GM21381 (cell line): Measurements from ENCODE around the gene AHR.
"Not testable (repeated sequence)": the region's sequence is repeated elsewhere in the genome, so short reads cannot be mapped to it uniquely, and the experiment has no call there.

ENCODE experiments used
- ATAC-seq: cut with Tn5 transposase; IDR thresholded peaks from one replicate; pipeline ENCODE4 v1.9.1; 2021; ENCODE audit warnings: mild to moderate bottlenecking, moderate library complexity; ENCODE audit not compliant: unreplicated experiment

The AHR gene

DNA sequence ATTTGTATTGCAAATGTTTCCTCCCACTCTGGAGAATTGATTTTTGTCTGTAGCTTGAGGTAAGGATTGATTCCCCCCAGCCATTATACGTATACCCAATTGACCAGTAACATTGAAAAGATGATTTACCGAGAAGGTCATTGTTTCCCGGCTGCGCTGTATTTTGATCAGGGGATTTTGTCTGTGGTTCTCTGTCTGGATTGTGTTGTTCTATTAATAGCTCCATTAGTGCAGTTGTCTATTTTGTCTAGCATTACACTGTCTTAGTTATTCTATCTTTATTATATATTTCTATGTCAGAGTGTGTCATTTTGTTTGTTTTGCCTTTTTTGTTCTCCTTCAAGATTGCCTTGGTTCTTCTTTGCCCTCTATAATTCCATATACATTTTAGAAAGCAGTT lies 37.7 kb downstream of the AHR start:
- no peak for ATAC-seq

DNA sequence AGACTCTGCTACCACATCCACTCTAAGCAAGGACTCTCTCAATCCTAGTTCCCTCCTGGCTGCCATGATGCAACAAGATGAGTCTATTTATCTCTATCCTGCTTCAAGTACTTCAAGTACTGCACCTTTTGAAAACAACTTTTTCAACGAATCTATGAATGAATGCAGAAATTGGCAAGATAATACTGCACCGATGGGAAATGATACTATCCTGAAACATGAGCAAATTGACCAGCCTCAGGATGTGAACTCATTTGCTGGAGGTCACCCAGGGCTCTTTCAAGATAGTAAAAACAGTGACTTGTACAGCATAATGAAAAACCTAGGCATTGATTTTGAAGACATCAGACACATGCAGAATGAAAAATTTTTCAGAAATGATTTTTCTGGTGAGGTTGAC lies 40.7 kb downstream of the AHR start:
- no peak for ATAC-seq

DNA sequence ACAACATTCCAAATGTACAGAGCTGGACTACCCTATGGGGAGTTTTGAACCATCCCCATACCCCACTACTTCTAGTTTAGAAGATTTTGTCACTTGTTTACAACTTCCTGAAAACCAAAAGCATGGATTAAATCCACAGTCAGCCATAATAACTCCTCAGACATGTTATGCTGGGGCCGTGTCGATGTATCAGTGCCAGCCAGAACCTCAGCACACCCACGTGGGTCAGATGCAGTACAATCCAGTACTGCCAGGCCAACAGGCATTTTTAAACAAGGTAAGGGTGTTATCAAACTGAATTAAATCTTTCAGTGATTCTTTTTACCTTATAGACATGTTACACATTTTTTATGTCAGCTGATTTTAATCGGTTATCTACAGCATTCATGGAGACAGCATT lies 41.5 kb downstream of the AHR start:
- ATAC-seq = no peak

DNA sequence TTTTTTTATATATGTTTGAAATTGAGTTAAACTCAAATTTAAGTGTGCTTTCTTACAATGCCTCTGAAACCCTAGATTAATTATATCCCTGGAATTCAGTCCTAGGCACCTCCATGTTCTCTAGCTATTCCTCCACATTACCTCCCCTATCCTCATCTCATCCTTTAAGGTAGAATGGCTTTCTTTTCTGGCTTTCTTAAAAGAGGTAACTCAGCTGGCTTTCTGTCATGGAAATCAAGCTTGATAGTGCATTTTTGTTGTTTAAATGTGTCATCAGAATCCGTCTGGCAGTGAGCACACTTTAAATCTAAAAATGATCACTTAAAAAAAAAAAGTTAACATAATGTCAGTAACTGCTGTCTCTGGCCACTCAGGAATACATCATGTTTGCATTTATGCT lies 42.2 kb downstream of the AHR start:
- no peak for ATAC-seq

DNA sequence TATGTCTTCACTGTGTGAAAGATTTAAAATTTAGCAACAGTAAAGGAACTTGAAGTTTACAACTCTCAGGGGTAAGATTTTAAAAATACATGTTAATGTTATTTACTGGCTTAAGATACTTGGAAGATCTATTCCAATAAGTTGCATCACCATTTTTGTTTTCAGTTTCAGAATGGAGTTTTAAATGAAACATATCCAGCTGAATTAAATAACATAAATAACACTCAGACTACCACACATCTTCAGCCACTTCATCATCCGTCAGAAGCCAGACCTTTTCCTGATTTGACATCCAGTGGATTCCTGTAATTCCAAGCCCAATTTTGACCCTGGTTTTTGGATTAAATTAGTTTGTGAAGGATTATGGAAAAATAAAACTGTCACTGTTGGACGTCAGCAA lies 44.3 kb downstream of the AHR start:
- no peak for ATAC-seq

DNA sequence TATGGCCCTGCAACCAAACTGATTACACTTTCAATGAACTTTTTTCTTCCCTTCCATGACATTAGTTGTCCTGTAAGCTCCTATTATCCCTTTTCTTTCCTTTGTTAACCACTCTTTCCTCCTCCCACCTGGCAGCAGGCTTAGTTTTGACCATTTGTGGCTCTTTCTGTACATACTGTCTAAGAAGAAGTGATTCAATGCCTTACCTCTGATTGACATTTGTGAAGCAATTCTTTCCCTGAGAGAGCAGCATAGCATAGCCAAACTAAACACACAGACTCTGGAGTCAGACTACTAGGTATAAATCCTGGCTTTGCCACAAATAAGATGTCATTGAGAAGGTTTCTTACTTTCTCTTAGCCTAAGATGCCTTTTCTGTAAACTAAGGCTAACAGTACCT lies 48.9 kb downstream of the AHR start:
- no peak for ATAC-seq

DNA sequence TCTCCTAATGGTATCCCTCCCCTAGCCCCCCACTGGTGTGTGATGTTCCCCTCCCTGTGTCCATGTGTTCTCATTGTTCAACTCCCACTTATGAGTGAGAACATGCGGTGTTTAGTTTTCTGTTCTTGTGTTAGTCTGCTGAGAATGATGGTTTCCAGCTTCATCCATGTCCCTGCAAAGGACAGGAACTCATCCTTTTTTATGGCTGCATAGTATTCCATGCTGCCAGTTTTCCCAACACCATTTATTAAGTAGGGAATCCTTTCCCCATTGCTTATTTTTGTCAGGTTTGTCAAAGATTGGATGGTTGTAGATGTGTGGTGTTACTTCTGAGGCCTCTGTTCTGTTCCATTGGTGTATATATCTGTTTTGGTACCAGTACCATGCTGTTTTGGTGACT lies 50.5 kb downstream of the AHR start:
- ATAC-seq = not testable (repeated sequence)

DNA sequence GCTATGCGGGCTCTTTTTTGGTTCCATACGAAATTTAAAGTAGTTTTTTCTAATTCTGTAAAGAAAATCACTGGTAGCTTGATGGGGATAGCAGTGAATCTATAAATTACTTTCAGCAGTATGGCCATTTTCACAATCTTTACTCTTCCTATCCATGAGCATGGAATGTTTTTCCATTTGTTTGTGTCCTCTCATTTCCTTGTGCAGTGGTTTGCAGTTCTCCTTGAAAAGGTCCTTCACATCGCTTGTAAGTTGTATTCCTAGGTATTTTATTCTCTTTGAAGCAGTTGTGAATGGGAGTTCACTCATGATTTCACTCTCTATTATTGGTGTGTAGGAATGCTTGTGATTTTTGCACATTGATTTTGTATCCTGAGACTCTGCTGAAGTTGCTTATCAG lies 51.9 kb downstream of the AHR start:
- ATAC-seq = not testable (repeated sequence)

DNA sequence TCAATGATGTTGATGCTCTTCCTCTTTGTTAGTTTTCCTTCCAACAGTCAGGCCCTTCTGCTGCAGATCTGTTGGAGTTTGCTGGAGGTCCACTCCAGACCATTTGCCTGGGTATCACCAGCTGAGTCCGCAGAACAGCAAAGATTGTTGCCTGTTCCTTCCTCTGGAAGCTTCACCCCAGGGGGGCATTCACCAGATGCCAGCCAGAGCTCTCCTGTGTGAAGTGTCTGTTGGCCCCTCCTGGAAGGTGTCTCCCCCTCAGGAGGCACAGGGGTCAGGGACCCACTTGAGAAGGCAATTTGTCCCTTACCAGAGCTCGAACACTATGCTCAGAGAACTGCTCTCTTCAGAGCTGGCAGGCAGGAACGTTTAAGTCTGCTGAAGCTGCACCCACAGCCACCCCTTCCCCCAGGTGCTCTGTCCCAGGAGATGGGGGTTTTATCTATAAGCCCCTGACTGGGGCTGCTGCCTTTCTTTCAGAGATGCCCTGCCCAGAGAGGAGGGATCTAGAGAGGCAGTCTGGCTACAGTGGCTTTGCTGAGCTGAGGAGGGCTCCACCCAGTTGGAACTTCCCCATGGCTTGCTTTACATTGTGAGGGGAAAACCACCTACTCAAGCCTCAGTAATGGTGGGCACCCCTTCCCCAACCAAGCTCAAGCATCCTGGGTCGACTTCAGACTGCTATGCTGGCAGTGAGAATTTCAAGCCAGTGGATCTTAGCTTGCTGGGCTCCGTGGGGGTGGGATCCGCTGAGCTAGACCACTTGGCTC lies 55.4 kb downstream of the AHR start:
- not testable (repeated sequence) for ATAC-seq

DNA sequence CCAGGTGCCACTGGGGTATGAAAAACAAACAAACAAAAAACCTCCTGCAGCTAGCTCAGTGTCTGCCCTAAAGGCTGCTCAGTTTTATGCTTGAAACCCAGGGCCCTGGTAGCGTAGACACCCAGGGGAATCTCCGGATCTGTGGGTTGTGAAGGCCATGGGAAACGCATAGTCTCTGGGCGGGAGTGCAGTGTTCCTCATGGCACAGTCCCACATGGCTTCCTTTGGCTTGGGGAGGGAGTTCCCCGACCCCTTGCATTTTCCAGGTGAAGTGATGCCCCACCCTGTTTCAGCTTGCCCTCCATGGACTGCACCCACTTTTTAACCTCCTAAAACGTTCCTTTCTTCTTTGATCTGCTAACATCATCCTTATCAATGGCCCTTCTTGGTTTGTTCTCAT lies 56.0 kb downstream of the AHR start:
- no peak for ATAC-seq

DNA sequence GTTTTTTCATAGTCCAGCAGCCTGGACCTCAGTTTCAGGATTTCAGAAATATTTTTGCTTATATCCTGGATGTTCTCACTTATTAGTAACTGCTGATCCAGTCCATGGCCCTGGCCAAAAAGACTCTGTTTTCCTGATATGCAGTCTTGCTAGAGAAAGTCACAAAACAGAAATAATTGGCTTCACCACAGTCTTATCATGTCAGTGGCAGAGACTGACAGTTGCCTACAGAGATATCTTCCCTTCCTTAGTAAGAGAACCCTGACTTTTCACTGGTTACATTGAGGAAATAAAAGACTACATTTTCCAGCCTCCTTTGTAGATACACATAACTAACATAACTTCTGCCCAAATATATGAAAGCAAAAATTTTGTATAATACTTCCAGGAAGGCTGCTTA lies 56.6 kb downstream of the AHR start:
- no peak for ATAC-seq

DNA sequence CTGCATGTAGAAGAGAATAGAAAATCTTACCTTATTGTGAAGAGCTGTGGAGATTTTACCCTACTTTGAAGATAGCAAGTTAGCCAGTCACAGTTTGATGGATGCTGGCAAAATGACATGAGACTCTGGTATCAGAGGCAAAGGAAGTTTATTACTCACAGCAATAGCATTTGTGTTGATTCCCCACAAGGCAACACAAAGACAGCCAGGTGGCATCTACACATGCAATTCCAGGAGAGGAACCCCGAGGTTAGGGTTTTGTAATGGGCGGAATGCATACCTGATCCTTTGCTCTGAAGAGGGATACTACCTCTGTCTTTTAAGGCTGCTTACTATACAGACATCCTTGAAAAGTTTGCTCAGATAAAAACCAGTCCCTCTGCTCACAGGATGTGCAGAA lies 59.5 kb downstream of the AHR start:
- no peak for ATAC-seq

DNA sequence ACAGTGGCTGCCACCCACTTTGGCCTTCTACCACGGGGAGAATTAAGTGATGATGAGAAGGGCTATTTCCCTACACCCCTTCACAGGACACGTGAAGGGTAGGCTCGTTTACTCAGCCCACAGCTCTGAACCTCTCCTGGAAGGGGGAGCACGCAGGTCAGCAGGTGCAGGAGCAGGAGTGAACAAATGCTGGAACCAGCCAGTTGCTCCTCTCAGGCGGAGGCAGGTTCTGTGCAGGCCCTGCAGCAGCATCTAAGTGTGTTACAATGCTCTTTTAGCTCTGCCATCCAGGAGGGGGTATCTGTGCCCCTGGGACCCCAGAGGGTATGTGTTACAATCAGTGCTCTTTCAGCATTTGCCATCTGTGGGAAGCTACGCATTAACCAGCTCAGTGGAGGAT lies 61.2 kb downstream of the AHR start:
- no peak for ATAC-seq

DNA sequence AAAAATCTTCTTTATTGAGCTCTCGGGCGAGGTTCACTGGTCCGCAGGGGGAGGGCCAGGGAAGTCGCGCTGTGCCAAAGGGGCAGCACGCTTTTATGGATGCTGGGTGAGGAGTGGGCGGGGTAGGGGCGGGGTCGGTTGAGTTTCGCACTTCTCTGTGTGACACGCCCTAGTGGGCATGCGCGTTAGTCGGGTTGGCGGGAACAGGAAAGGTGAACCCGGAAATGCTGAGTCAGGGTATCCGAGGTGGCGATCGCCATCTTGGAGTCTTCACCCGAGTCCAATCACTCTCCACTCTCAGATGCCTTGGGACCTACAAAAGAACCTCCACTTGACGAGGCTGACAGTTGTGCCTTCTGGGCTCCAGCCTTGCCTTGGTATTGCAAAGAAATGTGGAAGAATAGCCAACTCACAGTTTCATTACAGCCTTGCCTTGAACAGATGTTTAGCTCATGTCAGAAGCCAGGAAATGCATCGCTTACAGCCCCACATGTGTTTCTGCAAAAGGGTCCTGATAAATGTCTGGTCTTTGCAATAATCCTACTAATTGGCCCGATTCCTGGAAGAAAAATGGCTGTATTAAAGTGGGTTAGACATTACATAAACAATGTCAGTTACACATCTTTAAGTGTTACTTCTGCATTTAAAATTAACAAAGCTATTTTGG lies 64.1 kb downstream of the AHR start:
- no peak for ATAC-seq

DNA sequence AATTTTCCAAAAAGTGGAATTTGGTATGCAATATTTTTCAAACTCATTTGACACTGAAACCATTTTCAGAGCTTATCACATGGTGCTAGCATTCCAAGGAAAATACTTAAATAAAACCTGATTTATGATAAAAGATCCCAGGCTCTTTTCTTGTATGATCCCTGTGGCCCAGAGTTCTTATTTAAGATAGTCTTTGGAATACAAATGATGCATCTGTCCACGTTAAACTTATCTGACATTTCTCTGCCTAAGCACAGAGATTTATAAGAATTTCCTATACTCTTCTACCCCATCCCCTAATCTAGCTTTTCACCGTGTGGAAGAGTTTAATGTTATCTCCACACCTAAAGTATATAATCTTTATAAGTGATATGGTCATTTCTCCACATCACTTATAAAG lies 66.2 kb downstream of the AHR start:
- no peak for ATAC-seq

DNA sequence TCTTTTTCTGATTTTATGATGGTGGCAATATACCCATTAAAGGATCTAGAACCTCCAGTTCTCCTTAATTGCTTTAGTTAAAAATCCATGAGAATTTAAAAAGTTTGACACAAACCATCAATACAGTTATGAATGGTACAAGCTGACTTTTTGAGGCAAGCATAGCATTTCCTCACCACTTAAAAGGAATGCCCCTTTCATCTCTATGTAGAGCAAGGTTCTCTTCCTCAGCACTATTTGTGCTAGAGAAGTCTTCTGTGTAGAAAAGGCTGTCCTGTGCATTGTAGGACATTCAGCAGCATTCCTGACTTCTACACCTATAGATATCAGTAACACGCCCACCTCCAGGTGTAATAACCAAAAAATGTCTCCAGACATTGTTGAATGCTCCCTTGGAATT lies 67.3 kb downstream of the AHR start:
- no peak for ATAC-seq

DNA sequence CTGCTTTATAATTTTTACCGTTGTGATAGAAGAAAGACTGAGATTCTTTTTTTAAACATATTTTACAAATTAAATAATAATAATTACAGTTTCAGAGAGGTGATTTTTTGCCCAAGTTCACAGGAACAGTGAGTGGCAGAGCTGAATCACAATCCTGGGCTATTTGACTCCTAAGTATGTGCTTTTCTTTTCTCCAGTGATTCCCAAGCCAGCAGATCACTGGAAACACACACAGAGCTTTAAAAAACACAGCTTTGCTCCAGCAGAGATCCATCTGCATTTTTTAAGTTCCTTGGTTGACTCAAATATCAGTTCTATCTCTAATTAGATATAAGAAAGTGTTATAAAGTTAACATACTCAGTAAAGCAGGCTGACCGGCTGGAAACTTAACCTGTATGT lies 69.0 kb downstream of the AHR start:
- ATAC-seq = no peak

DNA sequence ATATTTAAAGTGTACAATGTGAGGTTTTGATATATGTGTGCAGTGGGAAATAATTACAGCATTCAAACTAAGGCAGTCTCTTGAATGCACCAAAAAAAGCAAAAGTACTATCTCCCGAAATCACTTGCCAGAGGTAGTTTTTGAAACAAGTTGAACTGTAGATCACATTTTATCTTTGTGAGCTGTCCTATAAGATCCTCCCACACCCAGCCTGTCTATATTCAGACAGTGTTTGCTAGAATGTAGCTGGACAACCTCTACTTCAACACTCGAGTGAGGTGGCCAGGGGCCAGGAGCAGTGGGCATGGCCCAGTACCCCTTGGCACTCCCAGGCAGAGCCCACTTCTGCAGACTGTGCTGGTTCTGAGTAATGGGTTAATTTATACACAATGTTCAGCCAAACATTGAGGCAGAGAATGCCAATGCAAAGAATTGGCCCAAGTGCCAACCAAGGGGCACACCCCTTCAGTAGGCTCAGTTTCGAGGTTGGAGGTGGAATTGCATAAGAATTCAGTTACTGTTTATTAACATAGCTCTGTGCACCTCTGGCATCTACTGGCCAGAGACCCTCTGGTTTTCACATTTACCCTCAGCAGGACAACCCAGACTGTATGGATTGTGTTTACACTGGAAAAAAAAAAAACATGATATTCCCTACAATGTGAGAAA lies 70.5 kb downstream of the AHR start:
- no peak for ATAC-seq

DNA sequence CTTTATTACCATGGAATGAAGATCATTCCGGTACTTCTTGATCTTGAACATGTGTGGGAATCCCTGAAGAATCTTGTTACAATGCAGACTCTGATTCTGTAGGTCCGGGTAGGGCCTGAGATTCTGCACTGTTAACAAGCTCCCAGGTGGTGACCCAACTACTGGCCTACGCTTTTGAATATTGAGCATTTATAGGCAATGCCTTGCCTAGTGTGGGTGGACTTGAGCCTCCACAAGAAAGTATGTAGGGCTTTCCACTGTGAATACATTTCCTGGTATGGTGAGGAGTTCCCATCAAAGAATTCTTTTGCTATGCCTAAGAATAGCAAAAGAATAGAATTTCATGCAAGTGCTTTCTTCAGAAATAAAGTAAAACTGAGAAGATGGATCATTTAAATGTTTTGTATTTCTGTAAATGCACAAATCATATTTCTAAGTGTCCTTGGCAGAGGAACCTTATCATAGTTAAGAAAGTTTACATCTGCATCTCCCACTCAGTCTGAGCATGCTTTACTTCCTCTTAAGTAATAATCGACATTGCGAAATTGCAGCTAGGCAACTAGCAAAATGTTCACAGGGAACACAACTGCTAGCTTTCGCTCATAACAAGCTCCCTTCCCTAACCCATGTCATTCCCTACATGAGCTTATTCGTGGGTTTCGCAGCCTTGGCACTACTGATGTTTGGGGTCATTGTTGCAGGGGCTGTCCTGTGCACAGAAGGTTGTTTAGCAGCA lies 71.4 kb downstream of the AHR start:
- ATAC-seq = no peak

DNA sequence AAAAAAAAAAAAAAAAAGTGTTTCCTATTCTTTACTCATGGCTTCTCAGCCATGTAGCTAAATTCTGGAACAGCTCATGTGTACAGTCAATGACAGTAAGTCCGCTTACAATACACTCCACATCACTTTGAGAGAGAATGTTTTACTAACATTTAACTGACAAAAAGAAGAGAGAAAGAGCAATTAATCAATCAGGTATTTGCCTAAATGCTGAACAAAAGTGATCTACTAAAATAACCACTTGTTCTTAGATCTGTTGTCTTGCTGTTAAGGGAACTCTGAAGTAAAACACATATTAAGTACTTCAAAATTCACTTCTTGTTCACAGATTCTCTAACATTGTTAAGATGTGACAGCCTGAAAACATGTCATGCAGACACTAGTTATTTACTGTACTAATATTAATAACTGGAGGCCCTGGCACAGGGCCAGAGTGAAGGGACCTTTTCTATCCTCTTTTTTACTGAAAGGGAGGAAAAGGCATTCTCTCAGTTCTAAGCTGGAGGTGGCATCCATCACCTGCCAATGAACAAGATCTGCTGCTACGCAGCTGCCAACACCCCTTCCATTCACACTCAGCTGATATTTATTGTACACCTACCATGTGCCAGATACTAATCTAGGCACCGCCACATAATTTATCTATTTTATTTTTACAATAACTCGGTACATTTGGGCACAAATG lies 72.6 kb downstream of the AHR start:
- no peak for ATAC-seq
